Stimulated activated CD4-positive, alpha-beta T cell treated with anti-CD3 and anti-CD28 coated beads, Interleukin-1b, Interleukin-23, amount 100 ng/mL, for 1 hour (primary cell): ENCODE results near the gene TXNDC11.

Experiments
- DNase-seq, 2 donors: peaks; one replicate each; pipeline ENCODE4 v3.0.0-alpha.2; 2020; ENCODE audit warnings: low read depth in 2 of 2

TXNDC11 gene

DNA sequence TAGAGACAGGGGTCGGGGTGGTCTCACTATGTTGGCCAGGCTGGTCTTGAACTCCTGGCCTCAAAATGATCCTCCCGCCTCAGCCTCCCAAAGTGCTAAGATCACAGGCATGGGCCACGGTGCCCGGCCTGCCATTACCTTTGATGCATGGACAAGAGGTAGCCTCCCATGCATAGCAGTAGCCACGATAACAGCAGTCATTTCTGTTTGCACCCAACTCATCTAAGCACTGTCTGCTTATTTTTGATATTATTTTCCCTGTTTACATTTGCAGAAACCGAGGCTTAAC, 111.9 kb downstream of the TXNDC11 start:
- no peak for DNase-seq

DNA sequence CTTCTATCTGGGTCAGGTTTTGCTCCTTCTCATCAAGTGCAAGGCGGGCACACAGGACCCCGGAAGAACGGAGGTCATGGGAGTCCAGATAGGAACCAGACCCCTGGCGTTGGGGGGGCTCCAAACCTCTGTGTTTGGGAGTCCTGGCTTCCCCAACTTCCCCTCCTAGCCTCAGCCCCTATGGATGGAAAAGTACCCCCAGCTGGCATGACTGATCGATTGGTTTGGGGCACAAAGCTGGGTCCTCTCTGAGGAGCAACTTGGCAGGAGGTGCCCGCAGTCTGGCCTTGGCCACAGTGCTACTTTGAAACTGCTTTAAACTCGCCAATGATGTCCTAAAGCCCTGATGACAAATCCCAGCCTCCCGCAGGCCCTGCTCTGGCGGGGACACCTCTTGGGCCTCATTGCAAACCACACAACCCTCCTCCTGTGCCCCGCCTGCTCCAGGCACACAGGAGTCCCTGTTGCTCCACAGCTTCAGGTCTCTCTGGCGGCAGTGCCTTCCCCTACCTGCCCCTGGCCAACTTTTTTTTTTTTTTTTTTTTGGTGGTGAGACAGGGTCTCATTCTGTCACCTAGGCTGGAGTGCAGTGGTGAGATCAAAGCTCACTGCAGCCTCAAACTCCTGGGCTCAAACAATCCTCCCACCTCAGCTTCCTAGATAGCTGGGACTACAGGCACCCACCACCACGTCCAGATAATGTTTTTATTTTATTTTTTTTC, 112.5 kb downstream of the TXNDC11 start:
- DNase-seq = no peak
